ENCODE data around the gene COQ9.

- TF ChIP-seq ZSCAN18 (tag by site-specific recombination; IDR thresholded peaks at IDR 0.05) (no peak), ZNF660 (tag by site-specific recombination; IDR thresholded peaks at IDR 0.05) (no peak), ZBTB26 (tag by site-specific recombination; optimal IDR thresholded peaks at IDR 0.05) (no peak), CTCF (tag by site-specific recombination; IDR thresholded peaks at IDR 0.05) (no peak), TCF7L2 (IDR thresholded peaks at IDR 0.05; ENCODE audit: borderline replicate concordance, low read depth, low read length) (no peak), KLF7 (tag by site-specific recombination; IDR thresholded peaks at IDR 0.05; ENCODE audit: borderline replicate concordance) (no peak), ZNF580 (tag by site-specific recombination; IDR thresholded peaks at IDR 0.05) (no peak), PRDM1 (tag by site-specific recombination; IDR thresholded peaks at IDR 0.05) (no peak), ZNF274 (IDR thresholded peaks at IDR 0.05; ENCODE audit: low read length) (no peak), ZNF274 (tag by site-specific recombination; IDR thresholded peaks at IDR 0.05; ENCODE audit: borderline replicate concordance) (no peak), ZNF513 (tag by site-specific recombination; IDR thresholded peaks at IDR 0.05) (no peak), YY1 (tag by site-specific recombination; IDR thresholded peaks at IDR 0.05) (no peak)
Measured at GRCh38 chr16:57401943-57402640, 45.2 kb upstream of the COQ9 start.
